Uterus (tissue), 2 donors: Measurements from ENCODE around the gene PNP.

ENCODE experiments used
- CTCF ChIP-seq, 4 experiments: fragments of 200-600 bp in 2 of 4; fragments of 450-650 bp in 2 of 4; sonication (generic) in 2 of 4; IDR thresholded peaks; one replicate each; pipeline ENCODE4 v1.5.1; 2016 to 2019; ENCODE audit warnings: antibody characterized with exemption in 4 of 4, mild to moderate bottlenecking in 2 of 4, moderate library complexity in 1 of 4
- POLR2A ChIP-seq, 2 donors: fragments of 450-650 bp; IDR thresholded peaks; one replicate each; pipeline ENCODE4 v1.6.1; 2016; ENCODE audit warnings: antibody characterized with exemption in 2 of 2, mild to moderate bottlenecking in 1 of 2, moderate library complexity in 1 of 2

GRCh38 chr14:20428802-20429201 lies 40.4 kb upstream of the PNP start:
- no peak for TF ChIP-seq CTCF (IDR thresholded peaks at IDR 0.05)
- no peak for TF ChIP-seq POLR2A (IDR thresholded peaks at IDR 0.05)
